ENCODE measurements around the gene VWA2.

VWA2 gene

DNA sequence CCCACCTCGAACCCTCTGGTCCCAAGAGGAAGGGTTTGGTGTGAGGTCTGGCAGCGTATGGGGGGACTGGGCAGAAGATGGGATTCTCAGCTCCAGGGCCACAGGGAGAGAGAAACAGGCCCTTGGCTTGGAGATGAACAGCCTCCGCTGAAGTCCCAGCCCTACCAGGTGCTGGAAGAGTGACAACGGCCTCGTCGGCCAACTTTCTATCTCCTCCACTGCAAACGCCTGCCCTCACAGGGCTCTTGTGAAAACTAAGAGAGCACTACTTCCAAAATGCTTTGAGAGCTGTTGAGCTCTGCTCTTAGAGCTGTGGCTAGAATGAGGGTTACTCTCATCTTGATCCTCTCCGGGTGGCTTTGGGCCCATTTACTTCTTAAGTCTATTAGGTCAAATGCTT lies 101.8 kb downstream of the VWA2 start:
- H3K4me3 ChIP-seq (replicated peaks in 1 of 2; ENCODE audit: low read depth in 2 of 2, low read length in 2 of 2): no peak overlapping the region
- no peak for DNase-seq (ENCODE audit: low read depth in 2 of 2)
- TF ChIP-seq, protein P1, sequence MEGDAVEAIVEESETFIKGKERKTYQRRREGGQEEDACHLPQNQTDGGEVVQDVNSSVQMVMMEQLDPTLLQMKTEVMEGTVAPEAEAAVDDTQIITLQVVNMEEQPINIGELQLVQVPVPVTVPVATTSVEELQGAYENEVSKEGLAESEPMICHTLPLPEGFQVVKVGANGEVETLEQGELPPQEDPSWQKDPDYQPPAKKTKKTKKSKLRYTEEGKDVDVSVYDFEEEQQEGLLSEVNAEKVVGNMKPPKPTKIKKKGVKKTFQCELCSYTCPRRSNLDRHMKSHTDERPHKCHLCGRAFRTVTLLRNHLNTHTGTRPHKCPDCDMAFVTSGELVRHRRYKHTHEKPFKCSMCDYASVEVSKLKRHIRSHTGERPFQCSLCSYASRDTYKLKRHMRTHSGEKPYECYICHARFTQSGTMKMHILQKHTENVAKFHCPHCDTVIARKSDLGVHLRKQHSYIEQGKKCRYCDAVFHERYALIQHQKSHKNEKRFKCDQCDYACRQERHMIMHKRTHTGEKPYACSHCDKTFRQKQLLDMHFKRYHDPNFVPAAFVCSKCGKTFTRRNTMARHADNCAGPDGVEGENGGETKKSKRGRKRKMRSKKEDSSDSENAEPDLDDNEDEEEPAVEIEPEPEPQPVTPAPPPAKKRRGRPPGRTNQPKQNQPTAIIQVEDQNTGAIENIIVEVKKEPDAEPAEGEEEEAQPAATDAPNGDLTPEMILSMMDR (IDR thresholded peaks at IDR 0.05; ENCODE audit: low read depth, low read length): no peak

All from cardiac fibroblast (primary cell).